Germinal center (tissue), 1 donor: ENCODE results near the gene CCDC158.
"Not testable (repeated sequence)": the region's sequence is repeated elsewhere in the genome, so short reads cannot be mapped to it uniquely, and the experiment has no call there.

Experiments
- DNase-seq: peaks from one replicate; pipeline ENCODE4 v3.0.0; 2012; ENCODE audit warnings: mixed read lengths, low spot score

CCDC158 gene

GRCh38 chr4:76365636-76366035 lies 55.3 kb downstream of the CCDC158 start:
- no peak for DNase-seq

DNA sequence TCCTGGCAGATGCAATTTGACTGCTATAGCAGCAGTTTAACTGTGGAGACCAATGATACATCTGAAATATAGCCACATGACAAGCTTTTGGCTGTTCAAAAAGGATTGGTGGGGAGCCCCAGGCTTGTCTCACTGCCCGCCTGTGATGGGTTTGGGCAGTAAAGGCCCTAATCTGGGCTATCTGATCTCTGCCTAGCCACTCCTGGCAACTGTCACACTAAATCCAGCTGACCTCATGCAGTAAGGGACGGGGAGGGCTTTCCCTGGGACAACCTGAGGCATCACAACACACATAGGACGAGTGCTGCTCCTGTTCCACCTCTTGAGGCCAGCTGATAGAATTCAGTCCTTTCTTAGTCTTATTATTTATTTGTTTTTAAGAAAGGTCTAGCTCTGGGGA lies 56.2 kb downstream of the CCDC158 start:
- DNase-seq, result no peak

DNA sequence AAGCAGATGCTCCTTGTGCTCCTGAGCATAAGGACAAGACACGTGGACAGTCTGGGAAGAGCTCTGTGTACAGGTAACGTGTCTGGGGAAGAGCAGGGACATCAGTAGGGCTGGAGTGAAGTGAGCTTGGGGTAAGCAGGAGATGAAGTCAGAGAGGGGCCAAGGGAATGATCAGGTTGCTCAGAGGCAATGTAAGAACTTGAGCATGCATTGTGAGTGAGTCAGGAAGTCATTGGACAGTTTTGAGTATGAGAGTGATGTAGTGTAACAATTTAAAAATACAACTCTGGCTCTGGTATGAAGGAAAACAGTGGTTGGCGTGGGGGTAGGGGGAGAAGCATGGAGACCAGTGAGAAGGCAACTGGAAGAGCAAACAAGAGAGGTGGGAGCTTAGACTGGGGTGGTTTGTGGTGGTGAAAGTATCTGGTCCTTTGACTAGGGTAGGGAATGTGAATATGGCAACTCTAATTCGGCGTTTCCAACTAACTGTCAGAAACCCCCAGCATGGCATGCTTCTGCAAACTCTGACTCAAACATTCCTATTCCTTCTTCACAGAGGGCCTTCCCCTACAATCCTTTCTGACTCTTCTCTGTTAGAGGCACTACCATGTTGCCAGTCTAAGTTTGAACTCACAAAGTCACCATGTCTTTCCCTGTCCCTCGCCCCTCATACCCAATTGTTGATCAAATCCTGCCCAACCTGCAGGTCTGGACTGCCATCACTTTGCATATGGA lies 57.2 kb downstream of the CCDC158 start:
- no peak for DNase-seq

DNA sequence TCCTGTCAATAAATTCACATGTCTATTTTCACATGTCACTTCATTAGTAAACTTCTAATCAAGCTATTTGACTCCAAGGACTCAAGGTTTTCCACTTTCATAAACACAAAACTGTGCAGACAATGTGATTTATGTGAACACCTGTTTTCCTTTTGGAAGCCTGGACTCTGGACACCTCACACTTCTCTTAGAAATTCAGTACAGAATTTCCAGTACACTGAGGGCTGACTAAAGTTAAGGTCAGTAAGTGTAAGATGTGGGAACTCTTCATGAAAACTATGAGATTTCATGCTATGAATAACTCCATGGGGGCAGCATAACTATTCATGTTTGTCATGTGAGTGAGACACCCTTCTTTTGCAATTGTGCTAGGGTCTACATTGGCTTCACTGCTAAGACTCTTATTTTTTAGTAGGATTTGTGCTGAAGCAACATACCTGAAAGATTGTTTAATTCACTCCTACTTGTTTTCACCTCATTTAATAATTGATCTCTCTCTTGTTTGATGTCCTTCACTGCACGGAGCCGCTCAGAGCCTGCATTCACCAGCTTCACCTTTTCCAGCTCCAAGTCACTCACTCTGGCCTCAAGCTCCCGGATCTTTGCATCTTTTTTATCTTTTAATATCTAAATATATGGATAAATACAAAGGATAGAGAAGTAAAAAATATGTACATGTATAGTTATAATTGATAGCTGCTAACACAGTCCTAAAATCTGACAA lies 59.1 kb downstream of the CCDC158 start:
- no peak for DNase-seq

GRCh38 chr4:76359881-76360466 lies 61.0 kb downstream of the CCDC158 start:
- DNase-seq, result not testable (repeated sequence)

- DNase-seq, result no peak
Measured at GRCh38 chr4:76357981-76358380, 63.0 kb downstream of the CCDC158 start.

- no peak for DNase-seq
Measured at GRCh38 chr4:76354517-76355473, 66.1 kb downstream of the CCDC158 start.

DNA sequence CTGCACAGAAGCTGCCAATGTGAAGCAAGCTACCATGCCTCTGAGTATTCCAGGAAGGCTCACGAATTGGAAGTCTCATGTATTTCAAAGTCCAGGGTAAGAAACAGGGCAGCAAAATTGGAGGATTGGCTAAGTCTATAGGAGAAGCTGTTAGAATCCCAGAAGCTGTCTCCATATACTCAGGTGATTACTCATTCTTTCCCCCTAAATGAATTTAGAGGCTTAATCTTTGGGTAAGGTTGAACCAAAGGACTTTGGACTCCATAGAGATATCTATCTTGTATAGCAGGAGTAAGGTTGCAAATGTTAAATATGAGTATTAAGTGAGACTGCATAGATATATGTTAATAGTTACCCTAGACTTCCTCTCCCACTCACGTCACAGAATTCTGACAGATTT lies 78.1 kb downstream of the CCDC158 start:
- no peak for DNase-seq

- no peak for DNase-seq
Measured at GRCh38 chr4:76342191-76342590, 78.8 kb downstream of the CCDC158 start.

- DNase-seq, result no peak
Measured at GRCh38 chr4:76341063-76341462, 79.9 kb downstream of the CCDC158 start.

DNA sequence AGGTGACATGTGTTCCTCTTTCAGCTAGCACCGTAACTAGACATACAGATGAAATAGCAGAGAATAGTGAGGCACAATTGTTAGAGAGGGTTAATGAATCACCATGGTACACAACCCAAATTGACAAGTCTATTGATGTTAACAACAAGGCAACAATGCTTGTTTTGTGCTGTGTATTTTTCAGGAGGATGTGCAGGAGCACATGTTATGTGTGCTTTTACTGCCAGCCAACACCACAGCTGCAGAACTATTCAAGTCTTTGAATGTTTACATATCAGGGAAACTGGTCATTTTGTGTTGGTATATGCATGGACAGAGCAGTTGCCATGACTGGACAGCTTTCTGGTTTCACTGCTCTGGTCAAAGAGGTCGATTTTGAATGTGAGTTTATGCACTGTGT lies 81.6 kb downstream of the CCDC158 start:
- DNase-seq, result no peak

- no peak for DNase-seq
Measured at GRCh38 chr4:76334885-76335284, 86.1 kb downstream of the CCDC158 start.

DNA sequence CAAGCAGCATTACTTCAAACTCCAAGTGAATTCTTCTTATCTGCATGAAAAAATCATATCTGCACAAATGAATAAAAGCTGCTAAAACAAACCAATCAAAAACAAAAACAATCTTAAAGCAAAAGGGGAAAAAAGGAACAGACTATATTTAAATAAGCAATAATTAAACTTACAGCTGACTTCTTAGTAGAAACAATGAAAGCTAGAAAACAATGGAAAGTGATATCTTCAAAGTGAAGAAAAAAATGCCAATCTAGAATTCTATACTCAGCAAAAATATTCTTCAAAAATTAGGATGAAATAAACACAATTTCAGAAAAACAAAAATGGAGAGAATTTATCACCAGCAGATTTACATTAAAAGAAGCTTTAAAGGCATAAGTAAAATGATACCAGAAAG lies 94.4 kb downstream of the CCDC158 start:
- no peak for DNase-seq

DNA sequence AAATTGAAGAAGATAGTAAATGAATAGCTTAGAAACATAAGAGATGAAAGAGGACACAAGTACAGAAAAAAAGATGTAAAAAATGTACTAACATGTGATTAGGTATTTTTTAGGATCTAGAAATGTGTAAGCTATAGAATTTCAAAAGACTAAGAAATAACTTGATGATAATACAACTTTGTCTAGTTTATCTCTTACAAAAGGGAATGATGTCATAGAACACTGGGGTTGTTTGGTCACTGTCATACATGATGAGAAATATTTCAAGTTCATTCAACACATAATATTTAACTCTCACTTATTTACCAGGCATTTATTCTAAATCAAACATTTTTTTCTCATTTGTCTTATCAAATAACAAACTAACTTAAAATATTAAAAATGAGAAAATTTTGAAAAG lies 95.9 kb downstream of the CCDC158 start:
- no peak for DNase-seq

GRCh38 chr4:76322236-76322635 lies 98.7 kb downstream of the CCDC158 start:
- no peak for DNase-seq

DNA sequence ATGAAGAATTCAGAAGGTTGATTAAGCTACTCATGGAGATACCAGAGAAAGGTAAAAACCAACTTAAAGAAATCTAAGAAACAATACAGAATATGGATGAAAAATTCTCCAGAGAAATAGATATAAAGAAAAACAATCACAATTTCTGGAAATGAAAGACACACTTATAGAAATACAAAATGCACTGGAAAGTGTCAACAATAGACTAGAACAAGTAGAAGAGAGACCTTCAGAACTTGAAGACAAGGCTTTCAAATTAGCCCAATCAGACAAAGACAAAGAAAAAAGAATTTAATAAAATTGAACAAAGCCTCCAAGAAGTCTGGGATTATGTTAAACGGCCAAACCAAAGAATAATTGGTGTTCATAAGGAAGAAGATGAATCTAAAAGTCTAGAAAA lies 104.8 kb downstream of the CCDC158 start:
- no peak for DNase-seq

GRCh38 chr4:76315267-76315918 lies 105.5 kb downstream of the CCDC158 start:
- DNase-seq, result no peak

DNA sequence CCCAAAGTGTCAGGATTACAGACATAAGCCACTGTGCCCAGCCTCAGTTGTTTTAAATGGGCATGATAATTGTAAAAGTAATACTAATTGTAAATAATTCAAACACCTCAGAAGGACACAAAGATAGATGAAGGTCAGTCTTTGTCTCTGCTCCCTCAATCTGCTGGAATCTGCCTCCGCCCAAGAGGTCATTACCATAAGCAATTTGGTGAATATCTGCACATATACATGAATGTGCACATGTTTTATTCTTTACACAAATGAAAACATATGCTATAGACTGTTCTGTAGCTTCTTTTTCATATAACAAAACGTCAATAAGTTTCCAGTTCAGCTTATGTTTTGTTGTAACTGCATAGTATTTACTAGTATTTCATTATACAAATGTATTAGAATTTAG lies 107.4 kb downstream of the CCDC158 start:
- DNase-seq, result no peak

DNA sequence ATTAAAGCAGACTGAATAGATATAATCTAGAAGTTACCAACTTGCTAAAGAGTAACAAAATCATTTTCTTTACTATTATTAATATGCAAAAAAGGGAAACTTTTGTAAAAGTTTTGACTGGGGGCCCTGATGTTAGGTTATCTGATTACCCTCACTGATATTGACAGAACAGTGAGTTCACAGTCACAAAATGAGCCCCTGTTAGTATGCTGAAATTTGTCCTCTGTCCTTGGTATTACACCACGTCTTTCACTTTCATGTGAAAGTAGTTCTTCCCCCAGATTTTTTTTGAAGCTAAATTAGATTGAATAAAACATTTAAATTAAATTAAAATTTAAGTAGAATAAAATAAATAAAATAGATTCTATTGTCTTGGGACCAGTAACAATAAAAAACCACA lies 108.5 kb downstream of the CCDC158 start:
- DNase-seq, result no peak

DNA sequence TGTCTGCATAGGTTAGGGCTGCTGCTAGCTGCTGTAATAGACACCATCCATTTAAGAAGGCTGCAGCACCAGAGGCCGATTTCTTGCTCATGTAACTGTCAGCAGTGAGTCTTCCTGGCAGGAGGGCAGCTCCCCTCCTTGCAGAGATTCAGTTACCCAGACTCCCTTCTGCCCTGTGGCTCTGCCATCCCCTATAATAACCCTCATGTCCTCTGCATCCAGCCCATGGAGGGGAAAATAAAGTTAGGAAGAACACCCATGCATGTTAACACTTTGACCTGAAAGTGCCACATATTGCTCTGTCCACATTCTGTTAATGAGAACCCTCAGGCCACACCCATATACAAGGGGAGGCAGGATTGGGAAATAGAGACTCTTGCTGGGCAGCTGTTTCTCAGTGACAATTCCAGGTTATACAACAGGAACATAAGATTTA lies 109.0 kb downstream of the CCDC158 start:
- DNase-seq, result no peak

DNA sequence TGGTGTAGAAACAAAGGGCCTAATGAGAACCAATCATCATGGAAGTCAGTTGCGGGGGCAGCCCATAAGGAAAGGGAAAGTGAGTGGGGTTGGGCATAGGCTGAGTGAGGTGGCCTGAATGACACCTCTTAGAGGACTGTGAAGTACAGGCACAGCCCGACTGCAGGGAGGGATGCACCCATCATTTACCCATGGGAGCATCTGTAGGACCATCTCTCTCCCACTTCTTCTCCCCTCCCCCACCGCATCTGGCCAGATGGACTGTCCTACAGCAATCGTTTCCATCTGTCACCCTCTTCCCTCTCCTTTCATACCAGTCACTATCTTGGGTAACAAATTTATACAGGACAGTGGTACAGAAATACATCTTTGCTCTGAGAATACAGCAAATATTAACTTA lies 110.3 kb downstream of the CCDC158 start:
- DNase-seq, result no peak
